Astrocyte (in vitro differentiated cells and primary cell): Measurements from ENCODE around the gene DNAH2. TPM values are rescaled to one million over a fixed set of nuclear protein-coding genes. Genes with fewer than 3 reads are reported as not detected.
A peak's percentile ranks its signal among the peaks of the same experiment; 100 is the strongest.

Experiments
- DNase-seq: peaks from one replicate; pipeline ENCODE4 v3.0.0-alpha.2; 2010; ENCODE audit warnings: low read depth
- FAIRE-seq: peaks from 2 replicates; lab custom pipeline; 2011; peaks lifted over from hg19 to GRCh38; lab: Jason Lieb, UNC
- H2AFZ ChIP-seq: 2 replicates; pipeline ENCODE4 v1.6.0; 2012; ENCODE audit warnings: low read depth, low read length, inconsistent platforms
- H3K27ac ChIP-seq: 2 replicates; pipeline ENCODE4 v1.5.1; 2011; ENCODE audit warnings: low read depth, low read length, inconsistent platforms
- H3K27me3 ChIP-seq: 2 replicates; pipeline ENCODE4 v1.6.0; 2011; ENCODE audit warnings: low read length, inconsistent platforms; ENCODE audit not compliant: insufficient read depth
- H3K36me3 ChIP-seq: 2 replicates; pipeline ENCODE4 v1.5.1; 2011; ENCODE audit warnings: low read length, inconsistent platforms; ENCODE audit not compliant: insufficient read depth
- H3K4me1 ChIP-seq: 2 replicates; pipeline ENCODE4 v1.5.1; 2011; ENCODE audit warnings: low read length, inconsistent platforms; ENCODE audit not compliant: insufficient read depth
- H3K4me2 ChIP-seq: 2 replicates; pipeline ENCODE4 v1.6.0; 2012; ENCODE audit warnings: low read length, inconsistent platforms
- H3K4me3 ChIP-seq: 2 replicates; pipeline ENCODE4 v1.5.1; 2011; ENCODE audit warnings: low read depth, mild to moderate bottlenecking, low read length, inconsistent platforms; ENCODE audit not compliant: insufficient read depth
- H3K79me2 ChIP-seq: 2 replicates; pipeline ENCODE4 v1.6.0; 2012; ENCODE audit warnings: mild to moderate bottlenecking, low read length, inconsistent platforms; ENCODE audit not compliant: insufficient read depth
- H3K9ac ChIP-seq: 2 replicates; pipeline ENCODE4 v1.6.0; 2012; ENCODE audit warnings: mild to moderate bottlenecking, low read length, inconsistent platforms
- H3K9me3 ChIP-seq: 2 replicates; pipeline ENCODE4 v1.5.1; 2012; ENCODE audit warnings: low read depth, mild to moderate bottlenecking, low read length, inconsistent platforms; ENCODE audit not compliant: insufficient read depth
- H4K20me1 ChIP-seq: 2 replicates; pipeline ENCODE4 v1.6.0; 2012; ENCODE audit warnings: low read length, inconsistent platforms; ENCODE audit not compliant: insufficient read depth
- H3K27ac Mint-ChIP-seq: one replicate; pipeline ENCODE4 v1.8.0; 2021; ENCODE audit warnings: mild to moderate bottlenecking, mixed read lengths; ENCODE audit not compliant: unreplicated experiment
- H3K27me3 Mint-ChIP-seq: one replicate; pipeline ENCODE4 v1.8.0; 2021; ENCODE audit warnings: low read depth, mixed read lengths; ENCODE audit not compliant: unreplicated experiment
- H3K36me3 Mint-ChIP-seq: one replicate; pipeline ENCODE4 v1.8.0; 2021; ENCODE audit warnings: low read depth, mixed read lengths; ENCODE audit not compliant: unreplicated experiment
- H3K4me1 Mint-ChIP-seq: one replicate; pipeline ENCODE4 v1.8.0; 2021; ENCODE audit warnings: low read depth, mixed read lengths; ENCODE audit not compliant: unreplicated experiment
- H3K4me3 Mint-ChIP-seq: one replicate; pipeline ENCODE4 v1.8.0; 2021; ENCODE audit warnings: mild to moderate bottlenecking, moderate library complexity, mixed read lengths; ENCODE audit not compliant: unreplicated experiment
- H3K9me3 Mint-ChIP-seq: one replicate; pipeline ENCODE4 v1.8.0; 2021; ENCODE audit warnings: mild to moderate bottlenecking, mixed read lengths; ENCODE audit not compliant: unreplicated experiment
- CTCF ChIP-seq: IDR thresholded peaks from 2 replicates; pipeline ENCODE4 v1.5.1; 2011; ENCODE audit warnings: low read depth, mild to moderate bottlenecking, inconsistent platforms, low read length, moderate library complexity; ENCODE audit not compliant: insufficient read depth
- EZH2 ChIP-seq: IDR thresholded peaks from 2 replicates; pipeline ENCODE4 v1.6.1; 2012; ENCODE audit warnings: mild to moderate bottlenecking, low read length, inconsistent platforms; ENCODE audit not compliant: insufficient read depth
- total RNA-seq: library from RNA; stranded (reverse); gene quantifications from 2 replicates; pipeline ENCODE4 v1.2.1, GENCODE V29; 2021

The DNAH2 gene
- total RNA-seq, 1 donor from 2014 or later: 0.11 TPM

- Histone ChIP-seq H3K9ac (peak overlapping the region; percentile 71), H3K27me3 (peaks cover 44% of the 10 kb centered on the region), H3K4me3 (peak overlapping the region; percentile 65), H3K79me2 (no peaks in the 10 kb centered on the region), H3K4me1 (peaks cover 9% of the 10 kb centered on the region), H3K36me3 (no peaks in the 10 kb centered on the region), H3K27ac (no peak overlapping the region), H2AFZ (peak overlapping the region; percentile 94), H4K20me1 (no peaks in the 10 kb centered on the region), H3K9me3 (no peaks in the 10 kb centered on the region), H3K4me2 (peak overlapping the region; percentile 97)
- no peak overlapping the region for H3K27ac Mint-ChIP-seq
- DNase-seq (no peak), FAIRE-seq (no peak)
- no peaks in the 10 kb centered on the region for H3K9me3 Mint-ChIP-seq
- TF ChIP-seq CTCF (no peak), EZH2 (no peak)
- peak overlapping the region; percentile 77 for H3K4me3 Mint-ChIP-seq
- peaks cover 45% of the 10 kb centered on the region for H3K27me3 Mint-ChIP-seq
- H3K36me3 Mint-ChIP-seq: no peaks in the 10 kb centered on the region
- H3K4me1 Mint-ChIP-seq: no peaks in the 10 kb centered on the region
These were observed 309 bp downstream of the DNAH2 start for GRCh38 chr17:7717756-7718350.

- no peak for DNase-seq
- Histone ChIP-seq H3K4me1 (peaks cover 9% of the 10 kb centered on the region), H3K36me3 (no peaks in the 10 kb centered on the region), H3K4me3 (no peak overlapping the region), H2AFZ (no peak overlapping the region), H3K9ac (no peak overlapping the region), H3K27me3 (peaks cover 41% of the 10 kb centered on the region), H4K20me1 (no peaks in the 10 kb centered on the region), H3K4me2 (no peak overlapping the region), H3K9me3 (no peaks in the 10 kb centered on the region), H3K27ac (no peak overlapping the region), H3K79me2 (no peaks in the 10 kb centered on the region)
- no peak for FAIRE-seq
- no peaks in the 10 kb centered on the region for H3K4me1 Mint-ChIP-seq
- H3K27me3 Mint-ChIP-seq: peaks cover 42% of the 10 kb centered on the region
- no peak overlapping the region for H3K4me3 Mint-ChIP-seq
- no peaks in the 10 kb centered on the region for H3K9me3 Mint-ChIP-seq
- no peak overlapping the region for H3K27ac Mint-ChIP-seq
- TF ChIP-seq EZH2 (no peak), CTCF (no peak)
- no peaks in the 10 kb centered on the region for H3K36me3 Mint-ChIP-seq
These were observed 2.1 kb downstream of the DNAH2 start for GRCh38 chr17:7719661-7720060.

- Histone ChIP-seq H3K27me3 (peaks cover 40% of the 10 kb centered on the region), H3K4me2 (no peak overlapping the region), H3K4me1 (peaks cover 9% of the 10 kb centered on the region), H3K27ac (no peak overlapping the region), H3K9me3 (no peaks in the 10 kb centered on the region), H3K4me3 (no peak overlapping the region), H3K79me2 (no peaks in the 10 kb centered on the region), H4K20me1 (no peaks in the 10 kb centered on the region), H3K36me3 (no peaks in the 10 kb centered on the region), H3K9ac (no peak overlapping the region), H2AFZ (no peak overlapping the region)
- no peak for DNase-seq
- no peak for FAIRE-seq
- Mint-ChIP-seq H3K27me3 (peaks cover 41% of the 10 kb centered on the region), H3K4me3 (no peak overlapping the region), H3K4me1 (no peaks in the 10 kb centered on the region), H3K9me3 (no peaks in the 10 kb centered on the region), H3K27ac (no peak overlapping the region), H3K36me3 (no peaks in the 10 kb centered on the region)
- TF ChIP-seq CTCF (no peak), EZH2 (no peak)
These were observed 2.6 kb downstream of the DNAH2 start for GRCh38 chr17:7720125-7720524.
